Measurements from ENCODE around the gene OSBPL9. TPM values are rescaled to one million over a fixed set of nuclear protein-coding genes. Genes with fewer than 3 reads are reported as not detected.

Gene OSBPL9
- total and polyA plus RNA-seq, 9 of the 15 experiments (the other 6 are each of a cell fraction or from before 2014, with no cell fraction given): 43.9 to 217 (median 170) TPM

DNA sequence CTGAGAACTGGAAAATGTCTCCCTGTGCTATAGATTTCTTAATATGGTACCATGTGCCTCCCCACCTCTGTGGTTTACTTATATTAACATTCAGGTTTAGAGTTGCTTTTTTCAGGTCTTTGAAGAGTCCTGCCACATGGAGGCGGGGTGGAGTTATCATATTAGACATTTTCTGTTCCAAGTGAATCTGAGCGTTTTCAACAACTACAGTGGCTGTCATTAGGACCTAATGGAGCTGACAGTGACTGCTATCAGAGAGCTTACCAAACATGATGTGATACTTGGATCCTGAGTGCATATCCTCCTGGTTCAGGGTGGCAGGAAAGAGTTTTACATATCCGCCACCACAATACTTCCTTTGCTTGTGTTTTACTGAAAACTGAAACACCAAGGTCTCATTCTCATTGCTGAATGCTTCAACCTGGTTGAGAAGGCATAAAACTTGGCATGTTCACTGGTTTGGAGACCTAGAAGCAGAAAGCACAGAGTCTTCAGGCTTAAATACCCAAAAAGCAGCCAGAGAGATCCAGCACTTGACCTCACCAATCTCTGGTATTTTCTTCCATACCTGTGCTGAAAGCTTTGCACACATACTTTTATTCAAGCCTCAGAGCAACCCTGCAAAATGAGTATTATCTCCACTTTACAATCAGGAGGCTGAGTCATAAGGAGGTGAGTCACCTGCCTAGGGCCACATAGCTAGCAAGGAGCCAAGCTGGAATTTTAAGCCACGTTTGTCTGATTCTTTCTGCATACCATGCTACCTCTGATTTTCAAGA is 47.4 kb upstream of the OSBPL9 start (continued):
- no peak for TF ChIP-seq CREB1 (IDR thresholded peaks at IDR 0.05)
- TF ChIP-seq CREB1 (CRISPR knock-in tag; IDR thresholded peaks at IDR 0.05): no peak
- TF ChIP-seq, protein P1, sequence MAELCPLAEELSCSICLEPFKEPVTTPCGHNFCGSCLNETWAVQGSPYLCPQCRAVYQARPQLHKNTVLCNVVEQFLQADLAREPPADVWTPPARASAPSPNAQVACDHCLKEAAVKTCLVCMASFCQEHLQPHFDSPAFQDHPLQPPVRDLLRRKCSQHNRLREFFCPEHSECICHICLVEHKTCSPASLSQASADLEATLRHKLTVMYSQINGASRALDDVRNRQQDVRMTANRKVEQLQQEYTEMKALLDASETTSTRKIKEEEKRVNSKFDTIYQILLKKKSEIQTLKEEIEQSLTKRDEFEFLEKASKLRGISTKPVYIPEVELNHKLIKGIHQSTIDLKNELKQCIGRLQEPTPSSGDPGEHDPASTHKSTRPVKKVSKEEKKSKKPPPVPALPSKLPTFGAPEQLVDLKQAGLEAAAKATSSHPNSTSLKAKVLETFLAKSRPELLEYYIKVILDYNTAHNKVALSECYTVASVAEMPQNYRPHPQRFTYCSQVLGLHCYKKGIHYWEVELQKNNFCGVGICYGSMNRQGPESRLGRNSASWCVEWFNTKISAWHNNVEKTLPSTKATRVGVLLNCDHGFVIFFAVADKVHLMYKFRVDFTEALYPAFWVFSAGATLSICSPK (IDR thresholded peaks at IDR 0.05; ENCODE audit: borderline replicate concordance): no peak
- TF ChIP-seq, protein P2, sequence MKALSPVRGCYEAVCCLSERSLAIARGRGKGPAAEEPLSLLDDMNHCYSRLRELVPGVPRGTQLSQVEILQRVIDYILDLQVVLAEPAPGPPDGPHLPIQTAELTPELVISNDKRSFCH (CRISPR knock-in tag; IDR thresholded peaks at IDR 0.05): no peak
- TF ChIP-seq, protein P2 (tag; IDR thresholded peaks at IDR 0.05): no peak
- TF ChIP-seq NEUROD1 (IDR thresholded peaks at IDR 0.05; ENCODE audit: borderline replicate concordance, low read depth, low read length, partially characterized antibody): peak; percentile 65
- peak in 1 of 2 experiments; percentile 89; a peak in 2 of 4 replicates for TF ChIP-seq KDM1A (IDR thresholded peaks at IDR 0.05)
- TF ChIP-seq TARDBP (IDR thresholded peaks at IDR 0.05): no peak
- TF ChIP-seq TCF7L2 (IDR thresholded peaks at IDR 0.05; ENCODE audit: low read depth, low read length): no peak
- TF ChIP-seq, protein P3, sequence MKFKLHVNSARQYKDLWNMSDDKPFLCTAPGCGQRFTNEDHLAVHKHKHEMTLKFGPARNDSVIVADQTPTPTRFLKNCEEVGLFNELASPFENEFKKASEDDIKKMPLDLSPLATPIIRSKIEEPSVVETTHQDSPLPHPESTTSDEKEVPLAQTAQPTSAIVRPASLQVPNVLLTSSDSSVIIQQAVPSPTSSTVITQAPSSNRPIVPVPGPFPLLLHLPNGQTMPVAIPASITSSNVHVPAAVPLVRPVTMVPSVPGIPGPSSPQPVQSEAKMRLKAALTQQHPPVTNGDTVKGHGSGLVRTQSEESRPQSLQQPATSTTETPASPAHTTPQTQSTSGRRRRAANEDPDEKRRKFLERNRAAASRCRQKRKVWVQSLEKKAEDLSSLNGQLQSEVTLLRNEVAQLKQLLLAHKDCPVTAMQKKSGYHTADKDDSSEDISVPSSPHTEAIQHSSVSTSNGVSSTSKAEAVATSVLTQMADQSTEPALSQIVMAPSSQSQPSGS (CRISPR knock-in tag; IDR thresholded peaks at IDR 0.05): no peak
- TF ChIP-seq CHD2 (IDR thresholded peaks at IDR 0.05; ENCODE audit: low read depth, low read length): no peak
- TF ChIP-seq ZFP30 (CRISPR knock-in tag; IDR thresholded peaks at IDR 0.05; ENCODE audit: borderline replicate concordance): no peak
- TF ChIP-seq ZNF124 (CRISPR knock-in tag; IDR thresholded peaks at IDR 0.05): no peak
- no peak for TF ChIP-seq BCL6 (CRISPR knock-in tag; IDR thresholded peaks at IDR 0.05)
- TF ChIP-seq ZNF778 (CRISPR knock-in tag; IDR thresholded peaks at IDR 0.05): no peak
- no peak for TF ChIP-seq STAT5A (IDR thresholded peaks at IDR 0.05; ENCODE audit: borderline replicate concordance, low read length)
- TF ChIP-seq RNF2 (IDR thresholded peaks at IDR 0.05): no peak
- TF ChIP-seq HLTF (IDR thresholded peaks at IDR 0.05): no peak
- TF ChIP-seq MAFG (tag; conservative IDR thresholded peaks at IDR 0.05): no peak
- TF ChIP-seq ZFPM2 (CRISPR knock-in tag; IDR thresholded peaks at IDR 0.05): no peak
- TF ChIP-seq ZNF707 (CRISPR knock-in tag; conservative IDR thresholded peaks at IDR 0.05): no peak
- TF ChIP-seq TEAD4 (IDR thresholded peaks at IDR 0.05; ENCODE audit: low read length): peak; percentile 82
- TF ChIP-seq TEAD4 (CRISPR knock-in tag; IDR thresholded peaks at IDR 0.05; ENCODE audit: borderline replicate concordance): no peak
- TF ChIP-seq RAD51 (IDR thresholded peaks at IDR 0.05; ENCODE audit: borderline replicate concordance, low read depth): no peak
- no peak for TF ChIP-seq RFX5 (IDR thresholded peaks at IDR 0.05; ENCODE audit: low read depth, low read length)
- TF ChIP-seq, protein P4, sequence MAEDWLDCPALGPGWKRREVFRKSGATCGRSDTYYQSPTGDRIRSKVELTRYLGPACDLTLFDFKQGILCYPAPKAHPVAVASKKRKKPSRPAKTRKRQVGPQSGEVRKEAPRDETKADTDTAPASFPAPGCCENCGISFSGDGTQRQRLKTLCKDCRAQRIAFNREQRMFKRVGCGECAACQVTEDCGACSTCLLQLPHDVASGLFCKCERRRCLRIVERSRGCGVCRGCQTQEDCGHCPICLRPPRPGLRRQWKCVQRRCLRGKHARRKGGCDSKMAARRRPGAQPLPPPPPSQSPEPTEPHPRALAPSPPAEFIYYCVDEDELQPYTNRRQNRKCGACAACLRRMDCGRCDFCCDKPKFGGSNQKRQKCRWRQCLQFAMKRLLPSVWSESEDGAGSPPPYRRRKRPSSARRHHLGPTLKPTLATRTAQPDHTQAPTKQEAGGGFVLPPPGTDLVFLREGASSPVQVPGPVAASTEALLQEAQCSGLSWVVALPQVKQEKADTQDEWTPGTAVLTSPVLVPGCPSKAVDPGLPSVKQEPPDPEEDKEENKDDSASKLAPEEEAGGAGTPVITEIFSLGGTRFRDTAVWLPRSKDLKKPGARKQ (CRISPR knock-in tag; IDR thresholded peaks at IDR 0.05): no peak
- no peak for TF ChIP-seq TGIF2 (CRISPR knock-in tag; IDR thresholded peaks at IDR 0.05)
- peak; percentile 12; the same call in 1 of the 2 replicates for TF ChIP-seq L3MBTL2 (IDR thresholded peaks at IDR 0.05)
